Measurements from ENCODE around the gene CSF1. TPM values are rescaled to one million over a fixed set of nuclear protein-coding genes. Genes with fewer than 3 reads are reported as not detected.

The CSF1 gene
- total and polyA plus RNA-seq, 12 donors: 6.3 to 26.2 (median 13.0) TPM

GRCh38 chr1:109880971-109881894 is 29.4 kb upstream of the CSF1 start:
- Histone ChIP-seq H3K36me3 (no peaks in the 10 kb centered on the region), H3K27me3 (no peaks in the 10 kb centered on the region), H3K4me3 (no peak overlapping the region), H3K9me3 (no peaks in the 10 kb centered on the region), H3K27ac (no peak overlapping the region), H3K4me1 (peaks cover 10 to 57% (median 42%) of the 10 kb centered on the region in 9 donors)
- TF ChIP-seq, protein P1, sequence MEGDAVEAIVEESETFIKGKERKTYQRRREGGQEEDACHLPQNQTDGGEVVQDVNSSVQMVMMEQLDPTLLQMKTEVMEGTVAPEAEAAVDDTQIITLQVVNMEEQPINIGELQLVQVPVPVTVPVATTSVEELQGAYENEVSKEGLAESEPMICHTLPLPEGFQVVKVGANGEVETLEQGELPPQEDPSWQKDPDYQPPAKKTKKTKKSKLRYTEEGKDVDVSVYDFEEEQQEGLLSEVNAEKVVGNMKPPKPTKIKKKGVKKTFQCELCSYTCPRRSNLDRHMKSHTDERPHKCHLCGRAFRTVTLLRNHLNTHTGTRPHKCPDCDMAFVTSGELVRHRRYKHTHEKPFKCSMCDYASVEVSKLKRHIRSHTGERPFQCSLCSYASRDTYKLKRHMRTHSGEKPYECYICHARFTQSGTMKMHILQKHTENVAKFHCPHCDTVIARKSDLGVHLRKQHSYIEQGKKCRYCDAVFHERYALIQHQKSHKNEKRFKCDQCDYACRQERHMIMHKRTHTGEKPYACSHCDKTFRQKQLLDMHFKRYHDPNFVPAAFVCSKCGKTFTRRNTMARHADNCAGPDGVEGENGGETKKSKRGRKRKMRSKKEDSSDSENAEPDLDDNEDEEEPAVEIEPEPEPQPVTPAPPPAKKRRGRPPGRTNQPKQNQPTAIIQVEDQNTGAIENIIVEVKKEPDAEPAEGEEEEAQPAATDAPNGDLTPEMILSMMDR (IDR thresholded peaks at IDR 0.05): no peak
- no peak for ATAC-seq
- intact Hi-C loops (cut with DNase I): no loop called here
- no peak for DNase-seq
- WGBS, 2 donors: 81 to 84% methylated on average over 20 of the region's 20 CpGs

- intact Hi-C loops (cut with DNase I): no loop called here
- TF ChIP-seq, protein P1 (IDR thresholded peaks at IDR 0.05): no peak
- Histone ChIP-seq H3K9me3 (no peaks in the 10 kb centered on the region), H3K27ac (no peak overlapping the region), H3K4me3 (no peak overlapping the region), H3K4me1 (peaks cover 10 to 51% (median 36%) of the 10 kb centered on the region in 9 donors), H3K27me3 (no peaks in the 10 kb centered on the region), H3K36me3 (no peaks in the 10 kb centered on the region)
- no peak for DNase-seq
- WGBS, 2 donors: 97% methylated on average over 4 of the region's 4 CpGs
- no peak for ATAC-seq
Observed at GRCh38 chr1:109881906-109882287, 28.8 kb upstream of the CSF1 start.

- Histone ChIP-seq H3K36me3 (no peaks in the 10 kb centered on the region), H3K27me3 (no peaks in the 10 kb centered on the region), H3K27ac (peak overlapping the region in 8 of 10 donors; percentile 7 to 71 (median 54)), H3K9me3 (no peaks in the 10 kb centered on the region), H3K4me1 (peaks cover 10 to 49% (median 29%) of the 10 kb centered on the region in 9 donors), H3K4me3 (no peak overlapping the region)
- TF ChIP-seq, protein P1 (IDR thresholded peaks at IDR 0.05): no peak
- no peak for DNase-seq
- intact Hi-C loops (cut with DNase I): no loop called here
- 91 to 92% methylated on average over 15 of the region's 15 CpGs for WGBS, 2 donors
- ATAC-seq: no peak
Observed at GRCh38 chr1:109882288-109883245, 28.1 kb upstream of the CSF1 start.
